Progenitor cell of endocrine pancreas (in vitro differentiated cells): ENCODE measurements around the gene ZFP57. TPM values are rescaled to one million over a fixed set of nuclear protein-coding genes. Genes with fewer than 3 reads are reported as not detected.

ENCODE experiments used
- DNase-seq: peaks from one replicate; pipeline ENCODE4 v3.0.0; 2021; ENCODE audit warnings: low spot score; ENCODE audit not compliant: unreplicated experiment
- H3K27ac Mint-ChIP-seq: 2 replicates; pipeline ENCODE4 v1.8.0; 2021; ENCODE audit warnings: mild to moderate bottlenecking, moderate library complexity, mixed read lengths
- H3K27me3 Mint-ChIP-seq: 2 replicates; pipeline ENCODE4 v1.8.0; 2021; ENCODE audit warnings: mixed read lengths
- H3K36me3 Mint-ChIP-seq: 2 replicates; pipeline ENCODE4 v1.8.0; 2022; ENCODE audit warnings: mixed read lengths; ENCODE audit not compliant: insufficient read depth
- H3K4me1 Mint-ChIP-seq: 2 replicates; pipeline ENCODE4 v1.8.0; 2021; ENCODE audit warnings: low read depth, mixed read lengths
- H3K4me3 Mint-ChIP-seq: 2 replicates; pipeline ENCODE4 v1.8.0; 2021; ENCODE audit warnings: low read depth, mild to moderate bottlenecking, moderate library complexity, mixed read lengths
- H3K9me3 Mint-ChIP-seq: 2 replicates; pipeline ENCODE4 v1.8.0; 2021; ENCODE audit warnings: low read depth, mixed read lengths
- total RNA-seq: library from RNA; stranded (reverse); gene quantifications from 2 replicates; pipeline ENCODE4 v1.2.1, GENCODE V29; 2021
- TF ChIP-seq, protein P1 (sequence below): fragments of 200-600 bp; sonication (generic); IDR thresholded peaks from one replicate; pipeline ENCODE4 v1.5.0; 2021; ENCODE audit warnings: antibody characterized with exemption, mild to moderate bottlenecking; ENCODE audit not compliant: unreplicated experiment

ZFP57 gene
- total RNA-seq, 1 donor from 2014 or later, result 0.14 TPM

DNA sequence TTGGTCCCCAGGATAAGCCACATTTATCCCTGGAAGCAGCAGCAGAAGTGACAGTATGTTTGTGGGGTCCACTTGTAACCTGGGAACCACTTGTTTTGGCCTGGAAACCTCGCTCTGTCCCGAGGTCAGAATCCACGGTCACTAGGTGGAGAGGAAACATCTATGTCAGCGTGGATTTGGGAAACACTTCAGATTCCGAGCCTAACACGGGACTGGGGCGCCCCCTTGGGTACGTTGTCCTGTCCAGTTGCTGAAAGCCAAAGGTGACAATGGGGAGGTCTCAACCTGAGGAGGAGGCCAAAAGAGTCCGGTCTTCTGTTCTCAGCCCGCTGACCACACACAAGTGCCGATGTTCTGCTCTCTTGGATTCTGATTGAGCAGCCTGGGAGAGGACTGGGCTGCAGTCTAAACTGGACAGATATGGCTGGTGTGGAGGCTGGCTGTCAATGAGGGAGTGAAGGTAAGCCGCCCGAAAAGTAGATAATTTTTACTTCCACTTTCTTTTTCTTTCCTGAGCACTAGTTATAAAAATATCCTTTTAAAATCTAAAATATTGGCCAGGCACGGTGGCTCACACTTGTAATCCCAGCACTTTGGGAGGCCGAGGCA lies 4.9 kb upstream of the ZFP57 start:
- no peak overlapping the region for H3K27ac Mint-ChIP-seq

DNA sequence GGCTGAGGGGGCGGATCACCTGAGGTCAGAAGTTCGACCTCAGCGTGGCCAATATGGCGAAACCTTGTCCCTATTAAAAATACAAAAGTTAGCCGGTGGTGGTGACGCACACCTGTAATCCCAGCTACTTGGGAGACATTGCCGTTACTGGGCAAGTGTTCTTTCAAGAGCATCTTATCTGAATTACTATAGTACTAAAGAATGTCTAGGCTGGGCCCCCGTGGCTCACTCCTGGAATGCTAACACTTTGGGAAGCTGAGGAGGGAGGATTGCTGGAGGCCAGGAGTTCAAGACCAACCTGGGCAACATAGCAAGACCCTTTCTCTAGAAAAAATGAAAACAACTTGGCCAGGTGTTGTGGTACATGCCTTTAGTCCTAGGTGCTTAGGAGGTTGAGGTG lies 859 bp upstream of the ZFP57 start:
- Mint-ChIP-seq H3K27ac (no peak overlapping the region), H3K4me3 (no peak overlapping the region), H3K9me3 (no peaks in the 10 kb centered on the region), H3K27me3 (peaks cover 12% of the 10 kb centered on the region), H3K36me3 (no peaks in the 10 kb centered on the region), H3K4me1 (peaks cover 6% of the 10 kb centered on the region)
- no peak for DNase-seq
- TF ChIP-seq, protein P1, sequence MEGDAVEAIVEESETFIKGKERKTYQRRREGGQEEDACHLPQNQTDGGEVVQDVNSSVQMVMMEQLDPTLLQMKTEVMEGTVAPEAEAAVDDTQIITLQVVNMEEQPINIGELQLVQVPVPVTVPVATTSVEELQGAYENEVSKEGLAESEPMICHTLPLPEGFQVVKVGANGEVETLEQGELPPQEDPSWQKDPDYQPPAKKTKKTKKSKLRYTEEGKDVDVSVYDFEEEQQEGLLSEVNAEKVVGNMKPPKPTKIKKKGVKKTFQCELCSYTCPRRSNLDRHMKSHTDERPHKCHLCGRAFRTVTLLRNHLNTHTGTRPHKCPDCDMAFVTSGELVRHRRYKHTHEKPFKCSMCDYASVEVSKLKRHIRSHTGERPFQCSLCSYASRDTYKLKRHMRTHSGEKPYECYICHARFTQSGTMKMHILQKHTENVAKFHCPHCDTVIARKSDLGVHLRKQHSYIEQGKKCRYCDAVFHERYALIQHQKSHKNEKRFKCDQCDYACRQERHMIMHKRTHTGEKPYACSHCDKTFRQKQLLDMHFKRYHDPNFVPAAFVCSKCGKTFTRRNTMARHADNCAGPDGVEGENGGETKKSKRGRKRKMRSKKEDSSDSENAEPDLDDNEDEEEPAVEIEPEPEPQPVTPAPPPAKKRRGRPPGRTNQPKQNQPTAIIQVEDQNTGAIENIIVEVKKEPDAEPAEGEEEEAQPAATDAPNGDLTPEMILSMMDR, result no peak

More for the DNA sequence above, 4.9 kb upstream of the ZFP57 start:
- Mint-ChIP-seq H3K36me3 (no peaks in the 10 kb centered on the region), H3K27me3 (peaks cover 12% of the 10 kb centered on the region), H3K9me3 (no peaks in the 10 kb centered on the region), H3K4me3 (no peak overlapping the region), H3K4me1 (no peaks in the 10 kb centered on the region)
- DNase-seq, result no peak
- TF ChIP-seq, protein P1, result peak; percentile 16

- H3K27me3 Mint-ChIP-seq, result peaks cover 10% of the 10 kb centered on the region
- H3K27ac Mint-ChIP-seq, result no peak overlapping the region
- no peaks in the 10 kb centered on the region for H3K9me3 Mint-ChIP-seq
- H3K4me1 Mint-ChIP-seq, result peaks cover 6% of the 10 kb centered on the region
- TF ChIP-seq, protein P1, result no peak
- no peaks in the 10 kb centered on the region for H3K36me3 Mint-ChIP-seq
- no peak overlapping the region for H3K4me3 Mint-ChIP-seq
- DNase-seq, result no peak
Measured at GRCh38 chr6:29680416-29680815, 536 bp downstream of the ZFP57 start.

DNA sequence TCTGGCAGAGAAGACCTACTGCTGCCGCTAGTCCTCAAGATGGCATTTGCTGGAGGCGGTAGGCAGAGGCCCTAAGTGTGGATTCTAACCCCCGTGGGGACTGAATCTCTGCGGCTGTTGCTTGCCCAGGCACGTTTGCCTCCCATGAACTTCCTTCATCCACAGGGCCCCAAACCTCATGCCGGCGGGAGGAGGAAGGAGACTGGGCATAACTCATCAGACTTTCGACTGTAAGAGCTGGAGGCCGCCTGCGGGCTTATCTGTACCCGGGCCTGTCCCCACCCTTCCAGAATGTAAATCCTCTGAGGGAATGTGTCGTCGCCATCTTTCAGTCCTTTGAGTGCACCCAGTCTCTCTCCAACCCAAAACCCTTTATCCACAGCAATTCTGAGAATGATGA lies 990 bp downstream of the ZFP57 start:
- no peaks in the 10 kb centered on the region for H3K36me3 Mint-ChIP-seq
- H3K27me3 Mint-ChIP-seq, result peaks cover 7% of the 10 kb centered on the region
- H3K4me1 Mint-ChIP-seq, result peaks cover 6% of the 10 kb centered on the region
- H3K4me3 Mint-ChIP-seq, result no peak overlapping the region
- TF ChIP-seq, protein P1, result no peak
- DNase-seq, result no peak
- no peak overlapping the region for H3K27ac Mint-ChIP-seq
- H3K9me3 Mint-ChIP-seq, result no peaks in the 10 kb centered on the region

GRCh38 chr6:29678114-29678513 lies 2.8 kb downstream of the ZFP57 start:
- no peaks in the 10 kb centered on the region for H3K27me3 Mint-ChIP-seq
- no peaks in the 10 kb centered on the region for H3K36me3 Mint-ChIP-seq
- no peak overlapping the region for H3K4me3 Mint-ChIP-seq
- TF ChIP-seq, protein P1, result no peak
- H3K4me1 Mint-ChIP-seq, result peaks cover 6% of the 10 kb centered on the region
- no peak for DNase-seq
- H3K27ac Mint-ChIP-seq, result no peak overlapping the region
- H3K9me3 Mint-ChIP-seq, result no peaks in the 10 kb centered on the region
